ENCODE data around the gene CDO1. TPM values are rescaled to one million over a fixed set of nuclear protein-coding genes. Genes with fewer than 3 reads are reported as not detected.

Gene CDO1
- total RNA-seq = 0.27 TPM

DNA sequence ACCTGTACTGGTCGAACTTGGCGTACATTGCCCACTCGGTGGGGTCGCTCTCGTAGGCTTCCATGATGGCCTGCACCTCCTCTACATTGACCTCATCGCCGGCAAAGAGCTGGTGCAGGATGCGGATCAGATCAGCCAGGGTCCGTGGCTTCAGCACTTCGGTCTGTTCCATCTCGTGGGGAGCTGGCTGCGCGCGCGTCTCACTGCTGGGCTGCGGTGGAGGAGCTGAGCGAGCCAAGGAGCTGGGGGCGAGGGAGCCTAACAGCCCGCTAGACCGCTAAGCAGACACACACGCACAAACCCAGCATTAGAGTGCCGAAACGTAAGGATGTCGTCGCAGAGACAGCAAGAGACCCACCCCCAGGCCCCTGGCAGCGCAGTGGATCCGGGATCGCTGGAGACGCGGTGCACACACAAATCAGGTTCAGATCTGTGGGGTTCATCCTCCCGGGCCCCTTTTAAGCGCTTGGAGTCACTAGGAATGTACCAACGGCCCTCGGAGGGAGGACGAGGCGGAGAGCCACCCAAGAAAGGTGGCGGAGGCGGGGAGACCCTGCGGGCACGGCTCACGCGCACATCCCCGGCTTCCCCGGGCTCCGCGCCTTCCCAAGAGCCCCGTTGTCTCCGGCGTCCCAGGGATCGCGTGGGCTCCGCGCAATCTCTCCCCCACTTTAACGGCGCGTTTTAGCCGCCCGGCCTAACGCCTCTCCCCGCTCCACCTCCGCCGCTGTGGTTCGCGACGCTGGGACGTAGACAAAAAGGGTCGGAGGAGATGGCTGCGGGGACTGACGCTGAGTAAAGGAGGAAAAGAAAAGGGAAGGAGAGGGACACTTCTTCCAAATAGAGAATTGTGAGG is at the start of gene CDO1:
Gene CDO1 (minus strand): TSS at position 434 of the 856 bp plus-strand sequence. CDS start 262 bp downstream, at position 172.
- peak in 2 of 3 donors; percentile 42 to 58 for DNase-seq (ENCODE audit: low read depth in 2 of 3, low spot score in 2 of 3)

DNA sequence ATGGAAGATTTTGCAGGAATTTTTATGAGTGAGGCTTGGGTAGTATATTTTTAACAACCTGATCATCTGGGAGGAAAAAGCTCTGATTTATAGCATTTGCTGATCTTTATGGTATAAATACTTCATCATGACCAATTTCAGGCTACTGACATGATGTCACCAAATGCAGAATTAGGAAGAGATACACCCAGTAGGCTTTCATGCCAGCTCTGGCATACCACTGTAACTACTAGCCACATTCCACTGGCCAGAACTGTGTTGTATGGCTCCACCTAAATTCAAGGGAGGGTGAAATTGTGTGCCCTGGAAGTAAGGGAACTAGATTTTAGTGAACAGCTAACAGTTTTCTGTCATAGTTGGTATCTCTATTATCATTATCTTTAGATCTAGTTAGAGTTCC is 42.9 kb upstream of the CDO1 start:
- DNase-seq (ENCODE audit: low read depth in 2 of 3, low spot score in 2 of 3) = no peak

DNA sequence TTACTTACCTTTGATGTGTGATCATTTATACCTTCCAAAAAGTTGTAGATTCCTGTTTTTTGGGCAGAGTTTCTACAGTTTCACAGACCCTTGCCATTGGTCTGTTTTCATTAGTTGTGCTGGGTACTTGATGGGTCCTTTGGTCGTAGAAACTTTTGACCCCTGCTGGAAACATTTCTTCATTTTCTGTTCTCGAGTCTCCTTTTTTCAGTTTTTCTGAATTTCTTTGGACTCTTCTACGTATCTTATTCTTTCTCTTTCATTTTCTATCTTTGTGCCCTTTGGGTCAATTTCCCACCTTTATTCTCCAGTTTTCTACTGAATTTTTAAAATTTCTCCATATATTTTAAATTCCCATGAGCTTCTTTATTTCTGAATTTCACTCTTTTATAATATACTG is 41.9 kb upstream of the CDO1 start:
- no peak for DNase-seq (ENCODE audit: low read depth in 2 of 3, low spot score in 2 of 3)

DNA sequence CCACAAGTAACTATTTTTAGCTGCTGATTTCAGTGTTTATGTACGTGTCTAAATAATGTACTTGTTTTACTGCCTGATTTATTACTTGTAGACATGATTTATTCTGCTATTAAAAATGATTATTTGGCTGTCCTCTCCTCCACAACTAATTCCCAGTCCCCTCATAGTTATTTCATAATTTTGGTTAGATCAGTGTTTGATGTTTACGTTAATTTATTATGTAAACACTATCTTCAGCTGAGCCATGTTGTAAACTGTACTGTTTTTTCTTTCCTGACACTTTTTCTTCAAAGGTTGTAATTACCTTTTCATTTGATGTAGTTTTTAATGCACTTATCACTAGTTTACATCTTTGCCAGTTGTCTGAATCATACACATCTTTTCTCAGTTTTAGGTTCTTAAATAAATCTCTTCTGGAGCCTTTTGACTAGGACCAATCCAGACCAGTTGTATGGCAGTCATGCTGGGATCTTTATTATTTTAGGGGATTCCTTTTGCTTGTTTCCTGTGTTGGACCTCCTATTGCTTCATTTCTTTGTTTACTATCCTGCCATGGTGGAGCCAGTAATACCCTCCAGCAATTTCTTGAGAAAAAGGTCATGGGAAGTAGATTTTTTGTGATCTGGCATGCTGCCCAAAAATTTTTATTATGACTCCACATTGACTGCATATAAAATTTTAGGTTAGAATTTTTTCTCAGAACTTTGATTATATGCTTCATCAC is 41.3 kb upstream of the CDO1 start:
- DNase-seq (ENCODE audit: low read depth in 2 of 3, low spot score in 2 of 3) = no peak

DNA sequence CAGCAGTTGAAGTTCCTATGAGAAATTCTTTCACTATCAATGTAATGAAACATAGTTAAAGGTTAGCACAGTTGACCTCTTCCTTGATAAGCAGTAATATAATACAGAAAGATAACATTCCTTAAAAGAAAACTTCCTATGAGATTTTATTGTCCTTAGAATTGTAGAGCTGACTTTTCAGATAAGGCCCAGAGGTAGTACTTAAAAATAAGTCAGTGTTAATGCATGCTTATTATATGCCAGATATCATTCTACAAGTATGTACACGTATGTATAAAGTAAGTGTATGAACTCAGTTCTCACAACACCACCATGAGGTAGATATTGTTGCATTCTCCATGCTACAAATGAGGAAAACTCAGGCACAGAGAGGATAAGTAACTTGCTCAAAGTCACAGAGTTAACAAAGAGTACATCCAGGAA is 40.6 kb upstream of the CDO1 start:
- no peak for DNase-seq (ENCODE audit: low read depth in 2 of 3, low spot score in 2 of 3)

DNA sequence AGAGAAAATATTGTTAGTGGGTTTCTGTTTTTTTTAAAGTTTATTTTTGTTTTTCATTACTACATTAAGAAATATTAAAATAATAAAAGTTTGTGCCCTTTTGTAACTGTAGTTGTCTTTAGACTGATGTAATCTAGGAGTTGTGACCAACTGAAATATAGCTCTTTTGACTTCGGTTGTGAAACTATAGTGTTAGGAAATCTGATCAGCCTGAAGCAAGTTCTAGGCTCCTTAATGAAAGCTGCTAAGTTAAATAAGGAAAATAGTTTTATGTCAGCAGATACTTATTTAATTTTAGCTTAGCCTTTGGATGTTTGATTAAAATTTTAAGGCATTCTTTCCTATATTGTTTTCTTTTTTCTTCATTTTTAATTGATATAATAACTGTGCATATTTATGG is 39.5 kb upstream of the CDO1 start:
- no peak for DNase-seq (ENCODE audit: low read depth in 2 of 3, low spot score in 2 of 3)

DNA sequence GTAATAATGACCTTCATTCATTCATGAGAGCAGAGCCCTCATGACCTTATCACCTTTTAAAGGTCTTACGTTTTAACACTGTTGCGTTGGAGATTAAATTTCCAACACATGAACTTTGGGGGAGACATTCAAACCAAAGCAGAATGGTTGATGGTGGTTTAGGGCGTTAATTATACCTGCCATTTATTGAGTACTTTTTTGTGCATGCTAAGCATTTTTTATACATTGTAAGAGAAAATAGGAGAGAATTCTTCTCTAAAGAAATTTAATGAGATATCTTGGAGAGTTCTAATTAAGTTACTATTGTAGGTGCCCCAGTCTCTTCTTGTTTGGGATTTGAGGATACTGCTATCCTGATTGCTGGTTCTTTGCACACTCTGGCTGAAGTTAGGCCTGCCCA is 37.7 kb upstream of the CDO1 start:
- DNase-seq (ENCODE audit: low read depth in 2 of 3, low spot score in 2 of 3) = no peak

DNA sequence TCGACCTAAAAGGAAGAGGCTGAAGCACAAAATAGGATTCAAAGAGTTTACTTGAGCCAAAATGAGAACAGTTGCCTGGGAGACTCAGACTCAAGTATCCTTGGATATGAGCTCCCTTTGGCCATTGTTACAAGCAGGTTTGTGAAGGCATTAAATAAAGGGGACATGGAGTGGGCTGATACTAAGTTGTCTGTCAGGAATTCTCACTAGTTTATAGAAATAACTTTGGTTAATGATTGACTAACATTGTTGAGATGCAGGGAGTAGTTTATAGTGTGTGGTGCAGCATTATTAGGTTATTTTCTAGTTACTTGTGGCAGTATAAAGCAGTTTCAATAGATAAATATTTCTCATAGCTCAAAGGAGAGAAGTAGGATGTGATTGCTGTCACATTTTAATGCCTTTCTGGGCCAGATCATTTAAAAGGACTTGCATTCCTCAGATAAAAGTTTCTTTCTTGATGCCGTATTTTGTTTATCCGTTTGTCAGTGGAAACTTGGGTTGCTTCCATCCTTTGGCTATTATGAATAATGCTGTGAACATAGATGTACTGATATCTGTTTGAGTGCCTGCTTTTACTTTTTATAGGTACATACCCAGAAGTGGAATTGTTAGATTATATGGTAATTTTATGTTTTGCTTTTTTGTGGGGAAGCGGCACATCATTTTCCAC is 34.4 kb upstream of the CDO1 start:
- no peak for DNase-seq (ENCODE audit: low read depth in 2 of 3, low spot score in 2 of 3)

DNA sequence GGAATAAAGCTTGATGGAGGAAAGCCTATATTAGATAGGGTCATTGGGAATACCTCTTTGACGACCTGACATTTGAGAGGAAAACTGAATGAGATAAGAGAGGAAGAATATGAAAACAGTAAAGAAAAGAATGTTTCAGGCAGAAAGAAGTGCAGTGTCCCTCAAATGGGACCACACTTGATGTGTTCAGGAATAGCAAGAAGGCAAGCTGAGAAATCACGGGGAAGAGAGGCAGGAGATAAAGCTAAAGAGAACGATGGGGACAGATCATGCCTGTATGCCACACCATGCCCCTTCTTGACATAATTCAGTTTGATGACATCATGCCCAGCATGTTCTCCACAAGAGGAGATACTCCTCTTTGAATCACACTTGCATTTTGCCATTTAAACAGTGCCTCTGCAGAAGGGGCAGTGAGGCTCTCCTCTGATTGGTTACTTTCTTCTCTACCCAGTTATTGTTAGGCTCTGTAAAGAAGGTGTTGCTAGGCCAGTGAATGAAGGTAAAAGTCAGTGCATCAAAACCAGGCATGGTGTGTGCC is 32.9 kb upstream of the CDO1 start:
- DNase-seq (ENCODE audit: low read depth in 2 of 3, low spot score in 2 of 3) = no peak

DNA sequence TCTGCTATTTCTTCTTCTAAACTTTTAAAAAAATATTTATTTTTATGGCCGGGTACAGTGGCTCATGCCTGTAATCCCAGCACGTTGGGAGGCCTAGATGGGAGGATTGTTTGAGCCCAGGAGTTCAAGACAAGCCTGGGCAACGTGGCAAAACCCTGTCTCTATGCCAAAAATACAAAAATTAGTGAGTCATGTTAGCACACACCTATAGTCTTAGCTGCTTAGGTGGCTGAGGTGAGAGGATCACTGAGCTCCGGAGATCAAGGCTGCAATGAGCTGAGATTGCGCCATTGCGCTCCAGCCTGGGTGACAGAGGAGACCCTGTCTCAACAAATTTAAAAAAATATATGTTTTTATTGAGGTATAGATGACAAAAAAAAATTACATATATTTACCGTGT is 30.8 kb upstream of the CDO1 start:
- DNase-seq (ENCODE audit: low read depth in 2 of 3, low spot score in 2 of 3) = no peak

DNA sequence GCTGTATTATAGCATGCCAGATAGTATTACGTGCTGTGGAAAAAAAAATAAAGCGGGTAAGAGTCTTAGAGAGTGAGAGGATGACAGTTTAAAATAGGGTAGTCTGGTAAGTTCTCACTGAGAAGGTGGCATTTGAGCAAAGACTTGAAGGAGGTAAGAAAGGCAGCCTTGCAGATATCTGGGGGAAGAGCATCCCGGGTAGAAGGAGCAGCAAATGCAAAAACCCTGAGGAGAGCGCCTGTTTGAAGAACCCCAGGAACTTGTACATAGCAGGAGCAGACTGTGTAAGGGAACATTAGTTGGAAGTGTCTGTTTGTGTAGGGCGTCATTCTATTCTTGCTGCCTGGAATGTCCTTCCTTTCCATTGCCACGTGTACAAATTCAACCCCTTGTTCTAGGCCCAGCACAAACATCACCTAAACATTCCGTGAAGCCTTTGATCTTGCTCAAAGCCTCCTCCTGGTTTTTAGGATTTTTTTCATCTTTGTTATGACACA is 27.9 kb upstream of the CDO1 start:
- DNase-seq (ENCODE audit: low read depth in 2 of 3, low spot score in 2 of 3) = no peak

DNA sequence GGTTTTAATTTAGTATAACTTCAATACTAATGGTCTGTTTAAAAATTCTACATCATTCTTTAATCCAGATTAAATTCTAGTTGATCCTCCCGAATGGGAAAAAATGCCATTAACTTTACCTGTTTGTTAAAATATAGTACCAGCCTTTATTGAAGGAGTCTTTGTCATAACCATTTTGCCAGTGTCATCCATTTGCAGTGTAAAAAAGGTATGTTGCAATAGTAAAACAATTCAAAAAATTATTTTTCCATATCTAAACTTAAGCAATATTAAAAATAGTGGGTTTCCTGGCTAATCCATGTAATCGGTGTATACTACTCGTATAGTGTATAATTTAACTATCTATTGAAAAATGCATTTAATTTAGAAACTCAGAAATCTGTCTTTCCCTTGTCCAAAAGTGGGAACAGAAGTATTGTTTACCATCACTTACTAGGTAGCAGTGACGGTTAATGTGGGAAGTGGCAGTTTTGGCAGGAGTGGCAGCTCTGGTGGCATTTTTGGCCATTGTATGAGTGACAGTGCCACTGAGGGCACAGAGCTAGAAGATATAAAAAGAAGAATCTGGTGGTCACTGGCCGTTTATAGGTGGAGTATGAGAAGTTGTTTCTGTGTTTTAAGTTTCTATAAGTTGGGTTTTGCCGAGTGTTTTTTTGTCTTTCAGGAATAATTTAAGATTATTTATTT is 27.1 kb upstream of the CDO1 start:
- no peak for DNase-seq (ENCODE audit: low read depth in 2 of 3, low spot score in 2 of 3)

DNA sequence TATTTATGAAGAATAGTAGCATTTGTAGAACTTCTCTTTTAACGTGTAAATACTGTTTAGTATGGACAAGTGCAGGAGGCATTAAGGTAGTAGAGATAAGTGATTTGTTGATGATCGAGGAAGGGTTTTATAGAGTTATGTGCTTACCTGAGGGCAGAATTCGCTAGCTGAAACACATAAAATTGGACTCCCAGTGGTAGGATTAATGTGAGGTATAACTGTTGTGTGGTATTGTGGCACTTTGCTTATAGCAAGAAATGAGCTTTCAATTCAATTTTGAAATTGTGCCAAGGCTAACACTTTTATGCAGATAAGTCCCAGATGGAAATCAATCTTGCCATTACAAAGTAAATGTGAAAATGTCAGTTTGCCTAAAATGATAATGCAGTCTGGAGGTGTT is 26.5 kb upstream of the CDO1 start:
- no peak for DNase-seq (ENCODE audit: low read depth in 2 of 3, low spot score in 2 of 3)

DNA sequence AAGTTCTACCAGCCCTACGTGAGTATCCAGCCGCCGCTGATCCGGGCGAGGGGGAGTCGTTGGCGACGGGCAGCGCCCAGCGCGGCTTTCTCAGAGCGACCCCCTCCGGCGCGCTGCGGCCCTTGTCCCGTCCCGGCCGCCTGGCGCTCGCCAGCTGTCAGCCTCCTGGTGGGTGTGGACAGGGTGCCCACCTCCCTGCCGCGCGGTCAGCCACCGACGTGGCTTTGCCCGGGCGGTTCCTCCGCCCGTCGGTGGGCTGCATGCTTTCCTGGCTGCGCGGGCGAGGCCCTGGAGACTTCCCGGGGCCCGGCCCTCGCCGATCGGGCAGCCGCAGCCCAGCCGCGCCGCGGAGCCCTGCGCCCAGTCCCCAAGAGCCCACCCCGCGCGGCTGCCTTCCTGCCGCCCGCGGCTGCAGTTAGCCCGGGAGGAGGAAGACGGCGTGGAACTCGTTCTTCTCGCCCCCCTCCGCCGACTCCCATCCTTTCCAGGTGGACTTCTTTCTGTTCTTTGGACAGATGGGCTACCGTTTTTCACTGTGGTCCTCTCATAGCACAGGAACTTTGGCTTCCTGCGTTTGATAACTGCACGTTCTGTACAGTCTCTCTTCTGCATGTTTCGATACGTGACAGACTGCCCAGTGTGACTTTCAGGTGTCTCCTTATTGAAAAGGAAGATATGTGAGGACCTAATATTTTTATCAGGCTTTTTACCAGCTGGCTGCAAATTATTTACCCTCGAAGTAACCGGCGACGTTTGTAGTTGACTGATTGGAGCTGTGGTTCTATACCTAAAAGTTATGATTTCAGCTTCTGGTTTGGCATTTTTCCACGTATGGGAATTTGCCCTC is 25.9 kb upstream of the CDO1 start:
- peak in 1 of 3 donors; percentile 13 for DNase-seq (ENCODE audit: low read depth in 2 of 3, low spot score in 2 of 3)

DNA sequence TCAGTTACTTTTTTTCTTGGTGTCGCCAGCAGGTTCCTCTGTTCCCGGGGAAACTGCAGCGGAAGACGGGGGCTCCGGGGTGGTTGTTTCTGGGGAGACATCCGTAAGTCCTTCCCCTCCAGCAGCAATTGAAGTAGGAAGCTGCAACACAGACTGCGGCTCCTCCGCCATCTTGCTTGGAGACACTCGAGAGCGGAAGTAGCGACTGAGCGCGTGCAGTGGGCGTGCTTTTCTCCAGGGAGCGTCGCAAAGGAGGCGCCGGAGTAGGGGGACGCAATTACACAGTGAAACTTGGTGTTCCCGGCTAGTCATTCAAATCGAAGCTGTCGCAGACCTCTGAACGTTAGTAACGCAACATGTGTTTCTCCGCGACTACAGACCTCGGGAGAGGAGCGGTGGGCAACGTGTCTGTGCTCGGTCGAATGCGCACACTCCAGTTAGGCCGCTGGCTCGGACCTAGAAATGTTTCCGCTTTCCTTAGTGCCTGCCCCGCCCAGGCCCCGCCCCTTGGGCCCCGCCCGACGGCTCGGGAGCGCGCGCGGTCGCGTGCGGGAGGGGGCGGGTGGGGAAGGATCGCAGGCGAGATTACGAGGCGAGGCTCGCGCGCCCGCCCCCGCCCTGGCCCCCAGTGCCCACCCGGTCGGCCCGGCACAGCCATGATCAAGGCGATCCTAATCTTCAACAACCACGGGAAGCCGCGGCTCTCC is 25.1 kb upstream of the CDO1 start, which contains the start of the genes AP3S1 and ATG12:
Gene AP3S1 (plus strand): TSS at position 554 of the 707 bp plus-strand sequence. CDS start 103 bp downstream, at position 657.
Gene ATG12 (minus strand): TSS at position 184 of the 707 bp plus-strand sequence. CDS start 13 bp downstream, at position 171.
- peak; percentile 87 to 97 (median 94) for DNase-seq (ENCODE audit: low read depth in 2 of 3, low spot score in 2 of 3)

DNA sequence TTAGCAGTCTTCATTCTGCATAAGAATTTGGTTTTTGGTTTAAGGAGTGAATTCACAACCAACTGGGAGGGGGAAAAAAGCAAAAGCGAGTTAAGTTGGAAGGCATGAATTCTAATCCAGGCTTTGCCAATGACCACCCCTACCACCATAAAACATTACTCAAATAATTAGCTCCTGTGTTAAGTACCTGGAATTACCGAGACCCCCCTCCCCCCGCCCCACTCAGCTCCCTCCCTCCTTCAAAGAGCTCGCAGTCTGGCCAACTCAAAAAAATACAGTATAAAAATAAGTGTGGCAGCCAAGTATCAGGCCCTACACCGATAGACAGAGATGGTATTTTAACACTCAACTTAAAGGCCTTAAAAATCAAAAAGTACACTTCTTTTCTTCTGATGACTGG is 24.4 kb upstream of the CDO1 start:
- DNase-seq (ENCODE audit: low read depth in 2 of 3, low spot score in 2 of 3) = no peak

DNA sequence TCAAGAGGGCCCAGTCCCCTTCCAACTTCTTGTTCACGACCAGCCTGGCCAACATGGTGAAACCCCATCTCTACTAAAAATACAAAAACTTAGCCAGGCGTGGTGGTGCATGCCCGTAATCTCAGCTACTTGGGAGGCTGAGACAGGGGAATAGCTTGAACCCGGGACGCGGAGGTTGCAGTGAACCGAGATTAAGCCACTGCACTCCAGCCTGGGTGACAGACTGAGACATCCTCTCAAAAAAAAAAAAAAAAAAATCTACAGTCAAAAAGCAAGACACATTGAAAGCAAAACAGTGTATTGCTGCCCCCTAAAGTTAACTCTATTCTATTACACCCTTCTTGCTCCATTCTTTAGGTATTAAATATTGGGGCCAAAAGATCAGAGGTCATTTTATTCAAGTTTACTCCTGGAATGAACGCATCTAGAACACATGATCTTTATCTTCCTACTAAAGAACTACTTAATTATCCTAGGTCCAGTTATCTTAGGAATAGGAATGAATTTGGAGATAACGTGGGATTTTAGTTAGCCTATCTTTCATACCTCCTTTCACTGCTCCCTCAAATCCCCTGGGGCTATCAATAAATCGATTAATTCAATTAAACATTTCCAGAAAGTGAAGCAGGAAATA is 22.5 kb upstream of the CDO1 start:
- peak in 2 of 3 donors; percentile 52 to 75 for DNase-seq (ENCODE audit: low read depth in 2 of 3, low spot score in 2 of 3)

DNA sequence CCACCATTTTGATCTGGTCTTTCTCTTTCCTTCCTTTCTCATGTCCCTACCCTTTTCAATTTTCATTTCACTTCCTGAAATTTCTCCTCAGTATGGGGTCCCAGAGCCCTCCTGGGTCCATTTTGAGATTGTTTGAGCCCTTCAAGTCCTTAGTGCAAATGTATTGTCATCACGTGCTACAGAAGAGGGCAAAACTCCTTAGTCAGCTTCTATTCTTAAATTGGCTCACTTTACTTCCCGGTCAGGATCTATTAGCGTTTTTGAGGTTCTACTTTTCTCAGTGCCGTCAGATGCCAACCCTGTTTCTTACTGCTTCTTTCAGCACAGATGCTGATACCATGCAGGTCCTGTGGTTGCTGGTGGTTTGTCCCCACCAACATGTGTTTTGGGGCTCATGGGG is 19.0 kb upstream of the CDO1 start:
- no peak for DNase-seq (ENCODE audit: low read depth in 2 of 3, low spot score in 2 of 3)

Data from hematopoietic multipotent progenitor cell (in vitro differentiated cells).